Fibroblast of peridontal ligament (primary cell): ENCODE results near the gene FGD5.
A peak's percentile ranks its signal among the peaks of the same experiment; 100 is the strongest.

Experiments used
- DNase-seq: peaks from one replicate; pipeline ENCODE4 v3.0.0-alpha.2; 2010; ENCODE audit errors: extremely low read depth

The FGD5 gene

GRCh38 chr3:14933820-14934425 lies 115.2 kb downstream of the FGD5 start:
- no peak for DNase-seq

DNA sequence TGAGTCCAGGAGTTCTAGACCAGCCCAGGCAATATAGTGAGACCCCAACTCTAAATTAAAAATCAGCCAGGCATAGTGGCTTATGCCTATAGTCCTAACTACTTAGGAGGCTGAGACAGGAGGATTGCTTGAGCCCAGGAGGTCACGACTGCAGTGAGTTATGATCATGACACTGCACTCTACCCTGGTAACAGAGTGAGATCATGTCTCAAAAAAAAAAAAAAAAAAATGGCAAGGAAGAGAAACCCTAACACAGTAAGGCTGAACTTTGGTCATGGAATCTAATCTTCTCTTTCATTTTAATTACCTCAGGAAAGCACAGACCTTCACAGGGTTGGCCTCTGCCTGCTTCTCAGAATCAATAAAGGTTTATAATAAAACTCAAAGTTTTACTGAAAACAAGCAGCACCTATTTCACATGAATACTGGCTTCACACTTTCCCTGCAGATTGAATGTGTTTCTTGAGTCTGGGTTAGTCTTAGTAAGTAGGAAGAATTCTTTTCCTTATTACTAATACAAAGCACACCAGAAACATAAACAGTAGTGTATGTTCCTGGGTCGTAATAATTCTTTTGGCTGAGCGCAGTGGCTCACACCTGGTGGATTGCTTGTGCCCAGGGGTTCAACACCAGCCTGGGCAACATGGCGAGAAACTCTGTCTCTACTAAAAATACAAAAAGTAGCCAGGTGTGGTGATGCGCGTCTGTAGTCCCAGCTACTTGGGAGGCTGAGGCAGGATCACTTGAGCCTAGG lies 117.0 kb downstream of the FGD5 start:
- DNase-seq, result no peak

DNA sequence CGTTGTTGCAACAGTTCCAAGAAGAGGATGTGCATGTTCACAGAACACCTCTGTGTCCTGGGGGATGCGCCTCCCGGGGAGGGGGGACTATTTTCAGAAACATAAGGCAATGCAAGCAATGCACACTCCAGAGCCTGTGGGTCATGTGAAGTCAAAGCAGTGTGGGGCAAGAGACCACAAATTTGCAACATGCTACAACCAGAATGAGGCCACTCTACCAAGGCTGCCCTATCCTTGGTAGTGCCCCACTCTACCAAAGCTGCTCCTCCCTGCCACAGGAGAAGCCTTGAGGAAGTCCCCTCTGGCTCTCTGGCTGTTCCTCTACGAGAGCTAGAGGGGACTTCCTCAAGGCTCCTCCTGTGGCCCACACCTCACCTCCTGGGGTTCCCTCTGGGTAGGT lies 120.2 kb downstream of the FGD5 start:
- DNase-seq, result no peak

DNA sequence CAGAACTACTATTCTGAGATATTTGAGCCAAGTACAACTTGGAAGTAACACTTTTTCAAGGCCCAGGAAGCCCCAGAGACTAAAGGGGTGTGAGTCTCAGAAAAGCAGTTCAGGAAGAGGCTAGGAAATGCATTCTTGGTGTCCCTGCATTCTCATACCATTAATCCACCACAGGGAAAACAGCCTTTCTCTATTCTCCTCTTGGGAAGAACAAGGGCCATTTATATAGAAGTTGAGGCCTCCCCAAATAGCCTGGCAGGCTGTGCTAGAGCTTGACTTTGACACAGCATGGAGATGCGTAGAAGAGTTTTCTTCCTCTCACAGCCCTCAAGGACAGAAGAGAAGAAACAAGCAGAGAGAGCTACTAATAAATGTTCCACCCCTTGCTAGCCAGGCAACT lies 123.1 kb downstream of the FGD5 start:
- DNase-seq, result no peak

GRCh38 chr3:14943042-14943441 lies 124.3 kb downstream of the FGD5 start:
- DNase-seq, result no peak

DNA sequence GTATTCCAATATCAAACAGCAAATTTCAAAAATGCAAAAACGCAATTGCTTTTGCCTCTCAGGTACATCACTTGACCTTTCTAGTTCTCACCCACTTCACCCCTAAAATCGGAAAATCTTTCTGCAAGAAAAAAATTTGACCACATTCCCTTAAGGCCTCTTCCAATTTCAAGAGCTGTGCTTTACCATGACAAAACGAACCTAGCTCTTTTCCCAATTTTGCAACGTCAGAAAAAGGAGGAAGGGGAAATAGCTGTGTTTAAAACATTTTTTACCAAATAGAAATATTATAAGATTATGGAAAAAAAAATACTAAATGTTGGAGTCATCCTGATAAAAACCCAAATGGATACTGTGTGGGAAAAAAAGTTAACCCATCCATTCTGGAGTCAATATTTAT lies 127.5 kb downstream of the FGD5 start:
- no peak for DNase-seq

DNA sequence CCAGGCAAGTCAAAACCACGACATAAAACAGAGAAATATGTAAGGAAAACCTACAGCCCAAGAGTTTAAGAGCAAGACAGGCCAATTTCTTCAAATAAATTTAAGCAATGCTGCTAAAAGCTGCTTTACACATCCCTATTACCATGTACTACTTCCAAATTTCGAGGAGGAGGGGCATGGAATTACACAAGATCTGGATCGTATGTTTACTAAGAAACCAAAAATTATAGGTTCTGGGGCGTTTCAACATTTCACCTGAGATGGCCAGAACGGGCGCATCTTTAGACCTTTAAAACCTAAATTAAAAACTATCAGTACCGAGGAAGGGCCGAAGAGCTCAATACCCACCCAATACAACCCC lies 128.0 kb downstream of the FGD5 start:
- DNase-seq, result peak; percentile 27

DNA sequence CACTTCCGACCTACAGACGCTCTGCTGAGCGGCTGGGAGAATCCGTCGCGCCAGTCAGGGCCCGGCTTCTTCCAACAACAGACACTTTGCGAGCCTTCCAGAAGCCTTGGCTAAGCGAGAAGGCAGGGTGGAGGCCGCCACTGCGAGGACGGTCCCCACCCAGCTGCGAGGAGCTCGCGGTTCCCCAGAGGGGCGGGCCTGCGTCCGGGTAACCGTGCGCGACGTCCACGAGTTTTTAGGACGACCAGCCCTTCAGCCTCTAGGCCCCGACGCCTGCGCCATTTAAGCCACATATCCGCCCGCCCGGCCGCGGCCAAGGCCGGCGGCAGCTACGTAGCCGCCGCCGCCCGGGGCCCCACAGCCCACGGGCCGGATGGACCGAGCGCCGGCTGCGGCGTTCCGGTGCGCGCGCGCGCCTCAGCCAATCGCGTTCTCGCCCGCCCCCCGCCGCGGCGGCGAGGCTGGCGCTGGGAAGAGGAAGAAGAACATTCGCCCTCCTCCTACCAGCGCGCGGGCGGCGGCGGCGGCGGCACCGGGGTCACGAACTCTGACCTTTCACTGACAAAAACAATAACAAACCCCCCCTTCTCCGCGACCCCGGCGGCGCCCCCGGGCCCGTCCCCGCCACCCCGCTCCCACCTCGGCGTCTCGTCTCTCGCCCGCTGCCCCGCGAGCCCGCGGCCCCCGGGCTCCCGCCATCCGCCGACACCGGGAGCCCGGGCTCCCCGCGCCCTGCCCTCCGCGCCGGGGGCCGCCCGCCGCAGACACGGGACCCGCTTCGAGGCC lies 128.5 kb downstream of the FGD5 start, which contains the start of gene NR2C2:
NR2C2 (plus strand) TSS at position 484 of the 786 bp plus-strand sequence. CDS start 56,332 bp downstream, outside the sequence.
- DNase-seq, result peak; percentile 41

DNA sequence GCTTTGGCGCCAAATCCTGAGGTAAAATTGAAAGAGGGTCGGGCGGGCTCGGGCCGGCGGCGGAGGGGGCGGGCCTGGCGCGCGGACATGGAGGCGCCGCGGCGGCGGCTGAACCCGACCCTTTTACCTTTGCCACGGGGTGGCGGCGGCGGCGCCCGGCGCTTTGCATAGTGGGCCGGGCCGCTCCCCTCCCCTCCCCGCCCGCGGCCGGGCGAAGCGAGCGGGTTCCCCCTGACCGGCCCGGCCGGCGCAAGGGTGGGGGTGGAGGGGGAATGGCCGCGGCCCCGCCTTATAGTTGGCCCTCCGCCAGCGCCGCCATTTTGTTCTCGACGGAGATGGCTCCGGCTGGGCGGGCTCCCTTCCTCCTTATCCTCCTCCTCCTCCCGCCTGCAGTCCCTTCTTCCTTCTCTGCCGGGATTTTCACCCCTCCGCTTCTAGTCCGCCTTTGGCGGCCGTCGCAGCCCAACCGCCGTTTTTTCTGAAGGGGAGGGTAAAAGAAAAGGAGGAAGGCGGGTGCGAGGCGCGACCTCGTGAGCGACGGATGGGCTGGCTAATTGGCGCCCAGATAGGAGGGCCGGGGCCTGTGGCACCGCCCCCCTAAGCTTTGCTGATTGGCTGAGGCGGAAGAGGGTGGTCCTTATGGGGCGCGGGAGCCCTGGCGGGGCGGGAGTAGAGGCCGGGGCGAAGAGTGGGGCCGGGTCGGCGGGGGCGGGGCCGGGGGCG lies 129.3 kb downstream of the FGD5 start:
- peak; percentile 95 for DNase-seq

DNA sequence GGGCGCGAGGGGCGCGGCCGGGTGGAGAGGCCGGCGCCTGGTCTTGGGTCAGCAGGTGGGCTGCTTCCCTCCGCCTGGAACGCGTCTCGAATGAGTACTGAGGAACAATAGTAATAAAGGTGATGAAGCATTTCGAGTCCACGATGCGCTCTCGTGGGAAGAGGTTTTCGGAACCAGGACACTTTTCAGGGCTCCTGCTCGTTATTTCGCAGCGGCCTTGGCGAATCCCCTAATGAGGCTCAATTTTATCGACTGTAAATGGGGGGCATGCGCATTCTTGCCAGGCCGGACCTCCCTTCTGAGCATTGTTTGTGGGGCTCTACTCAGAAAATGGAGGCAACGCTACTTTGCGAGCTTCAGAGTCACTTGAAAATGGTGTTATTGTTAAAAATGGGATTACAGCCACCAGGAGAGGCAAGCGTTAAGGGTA lies 129.9 kb downstream of the FGD5 start:
- DNase-seq, result peak; percentile 25

- DNase-seq, result no peak
Observed at GRCh38 chr3:14949126-14949525, 130.4 kb downstream of the FGD5 start.

DNA sequence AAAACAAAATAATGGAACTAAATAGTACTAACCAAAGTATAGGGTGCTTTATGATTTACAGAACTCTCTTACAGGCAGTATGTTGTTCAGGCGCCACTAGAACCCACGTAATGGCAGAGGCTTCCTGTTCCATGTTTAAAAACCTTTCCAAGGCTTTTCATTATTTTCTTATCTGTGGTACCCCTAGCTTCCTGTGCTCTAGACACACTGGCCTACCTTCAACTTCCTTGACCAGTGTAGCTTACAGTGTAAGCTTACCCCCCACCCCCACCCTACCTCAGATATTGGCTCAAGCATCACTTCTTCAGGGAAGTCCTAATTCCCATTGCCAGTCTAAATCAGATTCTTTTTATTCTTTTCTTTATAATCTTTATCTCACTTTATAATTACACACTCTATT lies 131.5 kb downstream of the FGD5 start:
- no peak for DNase-seq

GRCh38 chr3:14957153-14957552 lies 138.4 kb downstream of the FGD5 start:
- no peak for DNase-seq

GRCh38 chr3:14957925-14958324 lies 139.2 kb downstream of the FGD5 start:
- DNase-seq, result peak; percentile 47

GRCh38 chr3:14959359-14959943 lies 140.7 kb downstream of the FGD5 start:
- DNase-seq, result peak; percentile 29

GRCh38 chr3:14962762-14963161 lies 144.0 kb downstream of the FGD5 start:
- DNase-seq, result peak; percentile 41

GRCh38 chr3:14967285-14967684 lies 148.5 kb downstream of the FGD5 start:
- DNase-seq, result no peak

DNA sequence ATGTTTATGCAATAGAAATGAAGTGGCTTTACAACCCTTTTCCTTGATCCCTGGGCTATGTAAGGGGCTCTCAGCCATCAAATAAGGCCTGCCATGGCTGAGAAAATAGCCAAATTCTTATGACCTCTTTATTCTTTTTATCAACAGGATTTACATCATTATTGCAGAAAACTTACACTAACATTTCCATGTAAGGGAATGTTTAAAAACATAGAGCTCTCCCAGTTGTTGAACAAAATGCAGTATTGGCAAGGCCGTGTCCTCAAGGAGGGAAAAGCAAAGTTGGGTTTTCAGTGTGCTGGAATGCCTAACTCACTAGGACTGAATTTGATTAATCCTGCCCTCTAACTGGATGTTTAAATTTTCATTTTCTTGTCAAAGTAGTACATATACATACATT lies 150.9 kb downstream of the FGD5 start:
- DNase-seq, result peak; percentile 53

GRCh38 chr3:14976317-14976716 lies 157.6 kb downstream of the FGD5 start:
- no peak for DNase-seq

DNA sequence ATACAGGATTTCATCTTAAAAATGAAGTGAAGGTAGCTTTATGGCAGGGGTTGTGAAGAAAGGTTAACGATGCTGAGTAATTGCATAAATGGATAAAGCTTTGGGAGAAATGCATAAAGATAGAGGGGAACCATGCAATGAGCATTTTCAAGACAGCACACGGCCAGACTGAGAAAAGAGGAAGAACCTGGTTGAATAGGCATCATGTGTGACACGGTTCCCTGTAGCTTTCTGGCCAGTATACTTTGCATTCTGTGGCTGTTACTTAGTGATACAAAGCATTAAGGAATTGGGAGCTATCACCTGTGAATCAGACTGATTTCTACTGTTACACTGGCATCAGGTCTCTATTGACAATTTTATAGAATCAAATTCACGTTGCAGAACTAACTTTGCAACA lies 161.9 kb downstream of the FGD5 start:
- no peak for DNase-seq
